Fibroblast of pulmonary artery (primary cell): ENCODE results near the gene ANKRD34B.
A peak's percentile ranks its signal among the peaks of the same experiment; 100 is the strongest.

Source experiments
- DNase-seq: peaks from one replicate; pipeline ENCODE4 v3.0.0-alpha.2; 2010; ENCODE audit warnings: low read depth
- H3K4me3 ChIP-seq: replicated peaks from 2 replicates; pipeline ENCODE4 v1.5.1; 2011; ENCODE audit warnings: low read depth, mild to moderate bottlenecking, control low read depth, low read length, moderate library complexity
- TF ChIP-seq, protein P1 (sequence below): IDR thresholded peaks from 2 replicates; pipeline ENCODE4 v1.5.1; 2011; ENCODE audit warnings: mild to moderate bottlenecking, control low read depth, low read length, inconsistent platforms; ENCODE audit errors: missing control alignments

The ANKRD34B gene

DNA sequence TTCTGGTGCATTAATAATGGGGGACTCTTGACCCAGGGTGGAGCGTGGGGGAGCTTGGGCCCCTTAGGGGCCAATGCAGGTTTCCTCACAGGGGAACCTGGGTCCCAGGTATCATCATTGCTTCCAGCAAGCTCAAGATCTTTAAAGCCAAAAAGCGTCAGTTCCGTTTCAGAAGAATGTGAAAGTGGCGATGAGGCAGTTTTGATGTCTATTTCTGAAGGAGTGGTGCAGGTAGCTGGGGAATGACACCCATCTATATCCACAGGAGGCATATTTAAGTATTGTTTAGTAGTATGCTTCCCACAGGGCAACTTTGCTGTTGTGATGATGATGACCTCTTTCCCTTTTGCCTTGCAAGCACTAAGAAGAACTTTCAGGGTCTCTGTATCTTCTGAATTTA is 10.8 kb downstream of the ANKRD34B start:
- TF ChIP-seq, protein P1, sequence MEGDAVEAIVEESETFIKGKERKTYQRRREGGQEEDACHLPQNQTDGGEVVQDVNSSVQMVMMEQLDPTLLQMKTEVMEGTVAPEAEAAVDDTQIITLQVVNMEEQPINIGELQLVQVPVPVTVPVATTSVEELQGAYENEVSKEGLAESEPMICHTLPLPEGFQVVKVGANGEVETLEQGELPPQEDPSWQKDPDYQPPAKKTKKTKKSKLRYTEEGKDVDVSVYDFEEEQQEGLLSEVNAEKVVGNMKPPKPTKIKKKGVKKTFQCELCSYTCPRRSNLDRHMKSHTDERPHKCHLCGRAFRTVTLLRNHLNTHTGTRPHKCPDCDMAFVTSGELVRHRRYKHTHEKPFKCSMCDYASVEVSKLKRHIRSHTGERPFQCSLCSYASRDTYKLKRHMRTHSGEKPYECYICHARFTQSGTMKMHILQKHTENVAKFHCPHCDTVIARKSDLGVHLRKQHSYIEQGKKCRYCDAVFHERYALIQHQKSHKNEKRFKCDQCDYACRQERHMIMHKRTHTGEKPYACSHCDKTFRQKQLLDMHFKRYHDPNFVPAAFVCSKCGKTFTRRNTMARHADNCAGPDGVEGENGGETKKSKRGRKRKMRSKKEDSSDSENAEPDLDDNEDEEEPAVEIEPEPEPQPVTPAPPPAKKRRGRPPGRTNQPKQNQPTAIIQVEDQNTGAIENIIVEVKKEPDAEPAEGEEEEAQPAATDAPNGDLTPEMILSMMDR: no peak
- DNase-seq: no peak
- no peak overlapping the region for H3K4me3 ChIP-seq

GRCh38 chr5:80555099-80555498 is 15.0 kb downstream of the ANKRD34B start:
- no peak overlapping the region for H3K4me3 ChIP-seq
- DNase-seq: no peak
- TF ChIP-seq, protein P1: no peak

- H3K4me3 ChIP-seq: no peak overlapping the region
- TF ChIP-seq, protein P1: no peak
- DNase-seq: no peak
Observed at GRCh38 chr5:80554646-80555045, 15.4 kb downstream of the ANKRD34B start.

GRCh38 chr5:80541392-80541791 is 28.7 kb downstream of the ANKRD34B start:
- no peak for DNase-seq
- no peak overlapping the region for H3K4me3 ChIP-seq
- TF ChIP-seq, protein P1: no peak

GRCh38 chr5:80540691-80541090 is 29.4 kb downstream of the ANKRD34B start:
- TF ChIP-seq, protein P1: no peak
- no peak overlapping the region for H3K4me3 ChIP-seq
- DNase-seq: peak; percentile 28

GRCh38 chr5:80516826-80517225 is 53.3 kb downstream of the ANKRD34B start:
- H3K4me3 ChIP-seq: no peak overlapping the region
- DNase-seq: peak; percentile 87
- TF ChIP-seq, protein P1: no peak

GRCh38 chr5:80509362-80509761 is 60.7 kb downstream of the ANKRD34B start:
- no peak for DNase-seq
- no peak overlapping the region for H3K4me3 ChIP-seq
- TF ChIP-seq, protein P1: no peak
